Ectodermal cell (in vitro differentiated cells): ENCODE results near the gene SRSF11.

Experiments
- H3K27ac ChIP-seq: 2 replicates; pipeline ENCODE4 v1.7.0; 2013; ENCODE audit warnings: mild to moderate bottlenecking, low read depth, low read length; ENCODE audit not compliant: insufficient read depth, poor library complexity, severe bottlenecking
- H3K27me3 ChIP-seq: 2 replicates; pipeline ENCODE4 v1.7.0; 2013; ENCODE audit warnings: mild to moderate bottlenecking, low read length; ENCODE audit not compliant: insufficient read depth, control insufficient read depth, poor library complexity, severe bottlenecking
- H3K36me3 ChIP-seq: one replicate; pipeline ENCODE4 v1.7.0; 2013; ENCODE audit warnings: low read length; ENCODE audit not compliant: control insufficient read depth, insufficient read depth
- H3K4me1 ChIP-seq: one replicate; pipeline ENCODE4 v1.7.0; 2013; ENCODE audit warnings: low read length; ENCODE audit not compliant: control insufficient read depth, insufficient read depth
- H3K4me3 ChIP-seq: 2 replicates; pipeline ENCODE4 v1.7.0; 2013; ENCODE audit warnings: low read depth, low read length, control low read depth; ENCODE audit not compliant: insufficient read depth
- H3K9me3 ChIP-seq: 2 replicates; pipeline ENCODE4 v1.7.0; 2013; ENCODE audit warnings: mild to moderate bottlenecking, low read length, moderate library complexity; ENCODE audit not compliant: control insufficient read depth
- WGBS, 2 experiments: methylation state at CpG; one replicate each; pipeline ENCODE4 v1.1.7; 2013; ENCODE audit warnings: missing lambda C conversion rate in 2 of 2; 5-methylcytosine and 5-hydroxymethylcytosine counted together

The SRSF11 gene

GRCh38 chr1:70220015-70220414 lies 1.2 kb upstream of the SRSF11 start:
- Histone ChIP-seq H3K27ac (no peak overlapping the region), H3K4me1 (peaks cover 14% of the 10 kb centered on the region), H3K4me3 (no peak overlapping the region), H3K27me3 (no peaks in the 10 kb centered on the region), H3K36me3 (peaks cover 5% of the 10 kb centered on the region), H3K9me3 (no peaks in the 10 kb centered on the region)
- 95 to 99% methylated on average over 2 of the region's 2 CpGs for WGBS, 2 experiments

GRCh38 chr1:70220517-70221237 lies 503 bp upstream of the SRSF11 start:
- H3K36me3 ChIP-seq = peaks cover 5% of the 10 kb centered on the region

GRCh38 chr1:70222716-70223235 lies 1.6 kb downstream of the SRSF11 start:
- Histone ChIP-seq H3K9me3 (no peaks in the 10 kb centered on the region), H3K27me3 (no peaks in the 10 kb centered on the region), H3K4me3 (peak overlapping the region; percentile 80), H3K4me1 (peaks cover 14% of the 10 kb centered on the region), H3K27ac (no peak overlapping the region), H3K36me3 (peaks cover 10% of the 10 kb centered on the region)
- 77% methylated on average over 2 of the region's 3 CpGs; no CpG with 5 or more reads in 1 of the 2 experiments for WGBS, 2 experiments

More at GRCh38 chr1:70220517-70221237, 503 bp upstream of the SRSF11 start:
- Histone ChIP-seq H3K4me3 (peak overlapping the region; percentile 80), H3K9me3 (no peaks in the 10 kb centered on the region), H3K27ac (peak overlapping the region; percentile 97), H3K27me3 (no peaks in the 10 kb centered on the region), H3K4me1 (peaks cover 14% of the 10 kb centered on the region)
- 65 to 68% methylated on average over 16 of the region's 17 CpGs for WGBS, 2 experiments

GRCh38 chr1:70224954-70225353 lies 3.8 kb downstream of the SRSF11 start:
- WGBS, 2 experiments = 89 to 91% methylated on average over 2 of the region's 2 CpGs
- H3K4me1 ChIP-seq = peaks cover 14% of the 10 kb centered on the region
- H3K27ac ChIP-seq = no peak overlapping the region
- peaks cover 16% of the 10 kb centered on the region for H3K36me3 ChIP-seq
- no peaks in the 10 kb centered on the region for H3K27me3 ChIP-seq
- H3K4me3 ChIP-seq = no peak overlapping the region
- no peaks in the 10 kb centered on the region for H3K9me3 ChIP-seq

GRCh38 chr1:70227439-70227838 lies 6.3 kb downstream of the SRSF11 start:
- 91 to 93% methylated on average over 1 of the region's 1 CpG for WGBS, 2 experiments
- Histone ChIP-seq H3K27me3 (no peaks in the 10 kb centered on the region), H3K27ac (no peak overlapping the region), H3K4me3 (no peak overlapping the region), H3K36me3 (peaks cover 33% of the 10 kb centered on the region), H3K9me3 (no peaks in the 10 kb centered on the region), H3K4me1 (peaks cover 14% of the 10 kb centered on the region)

- WGBS, 2 experiments = 89% methylated on average over 1 of the region's 2 CpGs; no CpG with 5 or more reads in 1 of the 2 experiments
- H3K36me3 ChIP-seq = peaks cover 36% of the 10 kb centered on the region
- no peaks in the 10 kb centered on the region for H3K27me3 ChIP-seq
- H3K27ac ChIP-seq = no peak overlapping the region
- H3K9me3 ChIP-seq = no peaks in the 10 kb centered on the region
- peaks cover 6% of the 10 kb centered on the region for H3K4me1 ChIP-seq
- no peak overlapping the region for H3K4me3 ChIP-seq
These were observed 7.5 kb downstream of the SRSF11 start for GRCh38 chr1:70228670-70229069.

- Histone ChIP-seq H3K27me3 (no peaks in the 10 kb centered on the region), H3K9me3 (no peaks in the 10 kb centered on the region), H3K27ac (no peak overlapping the region), H3K4me1 (no peaks in the 10 kb centered on the region), H3K4me3 (no peak overlapping the region), H3K36me3 (peaks cover 45% of the 10 kb centered on the region)
- WGBS, 2 experiments = 94 to 97% methylated on average over 3 of the region's 4 CpGs
These were observed 10.3 kb downstream of the SRSF11 start for GRCh38 chr1:70231475-70231874.

GRCh38 chr1:70234733-70235132 lies 13.6 kb downstream of the SRSF11 start:
- no peaks in the 10 kb centered on the region for H3K9me3 ChIP-seq
- H3K36me3 ChIP-seq = peaks cover 62% of the 10 kb centered on the region
- H3K4me1 ChIP-seq = no peaks in the 10 kb centered on the region
- no peak overlapping the region for H3K4me3 ChIP-seq
- no peak overlapping the region for H3K27ac ChIP-seq
- no peaks in the 10 kb centered on the region for H3K27me3 ChIP-seq

- Histone ChIP-seq H3K4me1 (no peaks in the 10 kb centered on the region), H3K9me3 (no peaks in the 10 kb centered on the region), H3K4me3 (no peak overlapping the region), H3K36me3 (peaks cover 65% of the 10 kb centered on the region), H3K27ac (no peak overlapping the region), H3K27me3 (no peaks in the 10 kb centered on the region)
These were observed 18.8 kb downstream of the SRSF11 start for GRCh38 chr1:70239940-70240339.

GRCh38 chr1:70247122-70247521 lies 25.9 kb downstream of the SRSF11 start:
- Histone ChIP-seq H3K36me3 (peaks cover 60% of the 10 kb centered on the region), H3K27ac (no peak overlapping the region)

More at GRCh38 chr1:70247122-70247521, 25.9 kb downstream of the SRSF11 start:
- H3K4me1 ChIP-seq = no peaks in the 10 kb centered on the region
- H3K27me3 ChIP-seq = no peaks in the 10 kb centered on the region
- no peaks in the 10 kb centered on the region for H3K9me3 ChIP-seq
- H3K4me3 ChIP-seq = no peak overlapping the region
